Keratinocyte (primary cell): Measurements from ENCODE around the gene S100PBP.

Experiments used
- CTCF ChIP-seq, 3 experiments: IDR thresholded peaks in 1 of 3; conservative IDR thresholded peaks in 1 of 3; optimal IDR thresholded peaks in 1 of 3; 2 replicates in 2 of 3; 3 replicates in 1 of 3; pipeline versions ENCODE3 to v1.5.1; 2011; ENCODE audit warnings: low read length in 3 of 3, mild to moderate bottlenecking in 3 of 3, moderate library complexity in 2 of 3, control low read depth in 1 of 3, inconsistent platforms in 1 of 3; ENCODE audit not compliant: insufficient read depth in 2 of 3; ENCODE audit errors: extremely low read depth in 1 of 3
- EZH2 ChIP-seq: IDR thresholded peaks from one replicate; pipeline ENCODE4 v1.6.1; 2012; ENCODE audit warnings: inconsistent platforms, mild to moderate bottlenecking, low read length, moderate library complexity

GRCh38 chr1:32770741-32771548, 46.5 kb upstream of the S100PBP start:
- TF ChIP-seq EZH2: no peak
- no peak for TF ChIP-seq CTCF (optimal IDR thresholded peaks at IDR 0.05 in 1 of 3, IDR thresholded peaks at IDR 0.05 in 1 of 3, conservative IDR thresholded peaks at IDR 0.05 in 1 of 3; ENCODE audit: extremely low read depth in 1 of 3, insufficient read depth in 2 of 3, low read length in 3 of 3)
